Measurements from ENCODE around the gene HSPBAP1. TPM values are rescaled to one million over a fixed set of nuclear protein-coding genes. Genes with fewer than 3 reads are reported as not detected.

Gene HSPBAP1
- total and polyA plus RNA-seq, 2 of the 13 experiments (the other 11 are each of a cell fraction or from before 2014, with no cell fraction given): 4.2 to 5.1 TPM

- no peak for TF ChIP-seq HDAC6 (IDR thresholded peaks at IDR 0.05; ENCODE audit: low read depth, low read length)
- no peak for TF ChIP-seq CBX1 (IDR thresholded peaks at IDR 0.05; ENCODE audit: low read depth)
- no peak for TF ChIP-seq ZNF180 (CRISPR knock-in tag; IDR thresholded peaks at IDR 0.05; ENCODE audit: borderline replicate concordance, low read depth)
- peak; percentile 57; the same call in 1 of the 2 replicates for TF ChIP-seq ZNF547 (CRISPR knock-in tag; IDR thresholded peaks at IDR 0.05)
- peak; percentile 63; the same call in 1 of the 2 replicates for TF ChIP-seq ZNF292 (CRISPR knock-in tag; IDR thresholded peaks at IDR 0.05; ENCODE audit: borderline replicate concordance, low read depth)
- no peak for TF ChIP-seq SIN3B (IDR thresholded peaks at IDR 0.05; ENCODE audit: low read length)
- peak; percentile 90 for TF ChIP-seq POLR2G (IDR thresholded peaks at IDR 0.05; ENCODE audit: low read depth, low read length)
- TF ChIP-seq, protein P1, sequence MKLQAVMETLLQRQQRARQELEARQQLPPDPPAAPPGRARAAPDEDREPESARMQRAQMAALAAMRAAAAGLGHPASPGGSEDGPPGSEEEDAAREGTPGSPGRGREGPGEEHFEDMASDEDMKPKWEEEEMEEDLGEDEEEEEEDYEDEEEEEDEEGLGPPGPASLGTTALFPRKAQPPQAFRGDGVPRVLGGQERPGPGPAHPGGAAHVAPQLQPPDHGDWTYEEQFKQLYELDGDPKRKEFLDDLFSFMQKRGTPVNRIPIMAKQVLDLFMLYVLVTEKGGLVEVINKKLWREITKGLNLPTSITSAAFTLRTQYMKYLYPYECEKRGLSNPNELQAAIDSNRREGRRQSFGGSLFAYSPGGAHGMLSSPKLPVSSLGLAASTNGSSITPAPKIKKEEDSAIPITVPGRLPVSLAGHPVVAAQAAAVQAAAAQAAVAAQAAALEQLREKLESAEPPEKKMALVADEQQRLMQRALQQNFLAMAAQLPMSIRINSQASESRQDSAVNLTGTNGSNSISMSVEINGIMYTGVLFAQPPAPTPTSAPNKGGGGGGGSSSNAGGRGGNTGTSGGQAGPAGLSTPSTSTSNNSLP (IDR thresholded peaks at IDR 0.05; ENCODE audit: low read depth, low read length): 0 out of 2 replicates have a peak, but pooled peaks have one; percentile 10
- no peak for TF ChIP-seq NFIB (CRISPR knock-in tag; IDR thresholded peaks at IDR 0.05; ENCODE audit: borderline replicate concordance)
- TF ChIP-seq ASH2L (IDR thresholded peaks at IDR 0.05; ENCODE audit: insufficient read length, low read depth, low read length): peak; percentile 91
- TF ChIP-seq ISL2 (CRISPR knock-in tag; IDR thresholded peaks at IDR 0.05): peak; percentile 34; the same call in 1 of the 2 replicates
- TF ChIP-seq SRY (CRISPR knock-in tag; IDR thresholded peaks at IDR 0.05): peak; percentile 83; the same call in 1 of the 2 replicates
- 0 out of 2 replicates have a peak, but pooled peaks have one; percentile 5 for TF ChIP-seq SMAD3 (CRISPR knock-in tag; IDR thresholded peaks at IDR 0.05)
- TF ChIP-seq KMT2A (CRISPR knock-in tag; IDR thresholded peaks at IDR 0.05): peak; percentile 72; the same call in 1 of the 2 replicates
- TF ChIP-seq CREB3 (CRISPR knock-in tag; IDR thresholded peaks at IDR 0.05): peak; percentile 82
- peak; percentile 70 for TF ChIP-seq PHF8 (CRISPR knock-in tag; IDR thresholded peaks at IDR 0.05)
- TF ChIP-seq, protein P2, sequence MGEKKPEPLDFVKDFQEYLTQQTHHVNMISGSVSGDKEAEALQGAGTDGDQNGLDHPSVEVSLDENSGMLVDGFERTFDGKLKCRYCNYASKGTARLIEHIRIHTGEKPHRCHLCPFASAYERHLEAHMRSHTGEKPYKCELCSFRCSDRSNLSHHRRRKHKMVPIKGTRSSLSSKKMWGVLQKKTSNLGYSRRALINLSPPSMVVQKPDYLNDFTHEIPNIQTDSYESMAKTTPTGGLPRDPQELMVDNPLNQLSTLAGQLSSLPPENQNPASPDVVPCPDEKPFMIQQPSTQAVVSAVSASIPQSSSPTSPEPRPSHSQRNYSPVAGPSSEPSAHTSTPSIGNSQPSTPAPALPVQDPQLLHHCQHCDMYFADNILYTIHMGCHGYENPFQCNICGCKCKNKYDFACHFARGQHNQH (CRISPR knock-in tag; IDR thresholded peaks at IDR 0.05): no peak
- TF ChIP-seq DNMT3B (CRISPR knock-in tag; conservative IDR thresholded peaks at IDR 0.05): no peak
- 0 out of 2 replicates have a peak, but pooled peaks have one; percentile 8 for TF ChIP-seq PPARG (CRISPR knock-in tag; conservative IDR thresholded peaks at IDR 0.05)
- TF ChIP-seq ZNF44 (CRISPR knock-in tag; IDR thresholded peaks at IDR 0.05): no peak
- peak; percentile 48; the same call in 1 of the 2 replicates for TF ChIP-seq ZNF768 (CRISPR knock-in tag; IDR thresholded peaks at IDR 0.05)
- no peak for TF ChIP-seq MATR3 (CRISPR knock-in tag; IDR thresholded peaks at IDR 0.05)
- TF ChIP-seq BRCA1 (CRISPR knock-in tag; IDR thresholded peaks at IDR 0.05): no peak
- TF ChIP-seq SMAD1 (CRISPR knock-in tag; IDR thresholded peaks at IDR 0.05; ENCODE audit: borderline replicate concordance, low read depth): peak; percentile 36; the same call in 1 of the 2 replicates
- TF ChIP-seq GATAD2A (CRISPR knock-in tag; IDR thresholded peaks at IDR 0.05): no peak
- TF ChIP-seq STAT5B (CRISPR knock-in tag; IDR thresholded peaks at IDR 0.05): no peak
- TF ChIP-seq, protein P3, sequence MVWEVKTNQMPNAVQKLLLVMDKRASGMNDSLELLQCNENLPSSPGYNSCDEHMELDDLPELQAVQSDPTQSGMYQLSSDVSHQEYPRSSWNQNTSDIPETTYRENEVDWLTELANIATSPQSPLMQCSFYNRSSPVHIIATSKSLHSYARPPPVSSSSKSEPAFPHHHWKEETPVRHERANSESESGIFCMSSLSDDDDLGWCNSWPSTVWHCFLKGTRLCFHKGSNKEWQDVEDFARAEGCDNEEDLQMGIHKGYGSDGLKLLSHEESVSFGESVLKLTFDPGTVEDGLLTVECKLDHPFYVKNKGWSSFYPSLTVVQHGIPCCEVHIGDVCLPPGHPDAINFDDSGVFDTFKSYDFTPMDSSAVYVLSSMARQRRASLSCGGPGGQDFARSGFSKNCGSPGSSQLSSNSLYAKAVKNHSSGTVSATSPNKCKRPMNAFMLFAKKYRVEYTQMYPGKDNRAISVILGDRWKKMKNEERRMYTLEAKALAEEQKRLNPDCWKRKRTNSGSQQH (CRISPR knock-in tag; IDR thresholded peaks at IDR 0.05; ENCODE audit: low read depth): no peak
Measured at GRCh38 chr3:122794779-122795673, 1.4 kb upstream of the HSPBAP1 start, which contains the start of gene SLC49A4 (continued).

All from HepG2 (cell line).